MG63 (cell line): ENCODE results near the gene ATP5F1C. TPM values are rescaled to one million over a fixed set of nuclear protein-coding genes. Genes with fewer than 3 reads are reported as not detected.

ENCODE experiments used
- DNase-seq: peaks from one replicate; pipeline ENCODE4 v3.0.0-alpha.2; 2020
- H3K27me3 ChIP-seq: fragments of 250-450 bp; sonication (Bioruptor Pico); 2 replicates; pipeline ENCODE4 v1.5.1; 2020; ENCODE audit warnings: mild to moderate bottlenecking, moderate library complexity
- H3K36me3 ChIP-seq: fragments of 250-450 bp; sonication (Bioruptor Pico); 2 replicates; pipeline ENCODE4 v1.5.1; 2020; ENCODE audit warnings: mild to moderate bottlenecking, moderate library complexity
- H3K4me3 ChIP-seq: fragments of 250-450 bp; sonication (Bioruptor Pico); 2 replicates; pipeline ENCODE4 v1.5.1; 2020; ENCODE audit warnings: mild to moderate bottlenecking, moderate library complexity
- H3K9me3 ChIP-seq: fragments of 250-450 bp; sonication (Bioruptor Pico); 2 replicates; pipeline ENCODE4 v1.5.1; 2020; ENCODE audit warnings: mild to moderate bottlenecking, moderate library complexity
- total RNA-seq: library from RNA; depleted of rRNA; stranded (reverse); fragments of >200 nt; shearing (Covaris generic); gene quantifications from 2 replicates; pipeline ENCODE4 v1.2.3, GENCODE V29; 2014; ENCODE audit warnings: low replicate concordance

Gene ATP5F1C
- total RNA-seq, 1 experiment from 2014 or later, result 516 TPM

GRCh38 chr10:7818295-7819120 lies 30.5 kb downstream of the ATP5F1C start, which contains the start of gene TAF3:
TAF3 (plus strand) TSS chr10:7818505; CDS start chr10:7818710, 205 bp downstream.
- DNase-seq, result peak; percentile 89
- Histone ChIP-seq H3K27me3 (no peaks in the 10 kb centered on the region), H3K9me3 (no peaks in the 10 kb centered on the region), H3K36me3 (no peaks in the 10 kb centered on the region), H3K4me3 (peak within 1 kb of the TSS; percentile 75)

GRCh38 chr10:7819121-7819460 lies 31.1 kb downstream of the ATP5F1C start:
- no peaks in the 10 kb centered on the region for H3K9me3 ChIP-seq
- H3K36me3 ChIP-seq, result no peaks in the 10 kb centered on the region
- H3K4me3 ChIP-seq, result peak overlapping the region; percentile 75
- no peaks in the 10 kb centered on the region for H3K27me3 ChIP-seq
- peak; percentile 42 for DNase-seq

- no peaks in the 10 kb centered on the region for H3K27me3 ChIP-seq
- H3K9me3 ChIP-seq, result no peaks in the 10 kb centered on the region
- H3K36me3 ChIP-seq, result peaks cover 4% of the 10 kb centered on the region; the same call in 1 of the 2 replicates
- H3K4me3 ChIP-seq, result no peak overlapping the region
- DNase-seq, result no peak
Measured at GRCh38 chr10:7824251-7824650, 36.3 kb downstream of the ATP5F1C start.

- no peaks in the 10 kb centered on the region for H3K9me3 ChIP-seq
- peaks cover 4% of the 10 kb centered on the region; the same call in 1 of the 2 replicates for H3K36me3 ChIP-seq
- H3K27me3 ChIP-seq, result no peaks in the 10 kb centered on the region
- H3K4me3 ChIP-seq, result no peak overlapping the region
- DNase-seq, result peak; percentile 19
Measured at GRCh38 chr10:7826971-7827370, 39.0 kb downstream of the ATP5F1C start.

GRCh38 chr10:7829289-7829834 lies 41.4 kb downstream of the ATP5F1C start:
- H3K9me3 ChIP-seq, result no peaks in the 10 kb centered on the region
- H3K4me3 ChIP-seq, result no peak overlapping the region
- no peaks in the 10 kb centered on the region for H3K27me3 ChIP-seq
- DNase-seq, result no peak
- peaks cover 4% of the 10 kb centered on the region; the same call in 1 of the 2 replicates for H3K36me3 ChIP-seq

- no peaks in the 10 kb centered on the region for H3K9me3 ChIP-seq
- H3K4me3 ChIP-seq, result no peak overlapping the region
- H3K36me3 ChIP-seq, result no peaks in the 10 kb centered on the region
- H3K27me3 ChIP-seq, result no peaks in the 10 kb centered on the region
- no peak for DNase-seq
Measured at GRCh38 chr10:7832060-7832459, 44.1 kb downstream of the ATP5F1C start.

GRCh38 chr10:7833210-7833609 lies 45.2 kb downstream of the ATP5F1C start:
- Histone ChIP-seq H3K36me3 (no peaks in the 10 kb centered on the region), H3K4me3 (no peak overlapping the region), H3K27me3 (no peaks in the 10 kb centered on the region), H3K9me3 (no peaks in the 10 kb centered on the region)
- no peak for DNase-seq

GRCh38 chr10:7834262-7834661 lies 46.3 kb downstream of the ATP5F1C start:
- Histone ChIP-seq H3K36me3 (no peaks in the 10 kb centered on the region), H3K4me3 (no peak overlapping the region), H3K27me3 (no peaks in the 10 kb centered on the region), H3K9me3 (no peaks in the 10 kb centered on the region)
- no peak for DNase-seq

- H3K27me3 ChIP-seq, result no peaks in the 10 kb centered on the region
Measured at GRCh38 chr10:7836571-7836970, 48.6 kb downstream of the ATP5F1C start.

GRCh38 chr10:7846591-7846990 lies 58.6 kb downstream of the ATP5F1C start:
- Histone ChIP-seq H3K4me3 (no peak overlapping the region), H3K36me3 (no peaks in the 10 kb centered on the region), H3K27me3 (no peaks in the 10 kb centered on the region), H3K9me3 (no peaks in the 10 kb centered on the region)
- no peak for DNase-seq

More at GRCh38 chr10:7836571-7836970, 48.6 kb downstream of the ATP5F1C start:
- H3K4me3 ChIP-seq, result no peak overlapping the region
- DNase-seq, result no peak
- no peaks in the 10 kb centered on the region for H3K9me3 ChIP-seq
- H3K36me3 ChIP-seq, result no peaks in the 10 kb centered on the region

GRCh38 chr10:7853226-7853842 lies 65.4 kb downstream of the ATP5F1C start:
- Histone ChIP-seq H3K9me3 (no peaks in the 10 kb centered on the region), H3K36me3 (no peaks in the 10 kb centered on the region), H3K27me3 (no peaks in the 10 kb centered on the region), H3K4me3 (no peak overlapping the region)
- no peak for DNase-seq

GRCh38 chr10:7853890-7854289 lies 65.9 kb downstream of the ATP5F1C start:
- H3K27me3 ChIP-seq, result no peaks in the 10 kb centered on the region
- no peaks in the 10 kb centered on the region for H3K36me3 ChIP-seq
- no peak for DNase-seq
- H3K9me3 ChIP-seq, result no peaks in the 10 kb centered on the region
- H3K4me3 ChIP-seq, result no peak overlapping the region

GRCh38 chr10:7855205-7855604 lies 67.2 kb downstream of the ATP5F1C start:
- H3K36me3 ChIP-seq, result no peaks in the 10 kb centered on the region
- H3K9me3 ChIP-seq, result no peaks in the 10 kb centered on the region; the same call in 1 of the 2 replicates
- no peak overlapping the region for H3K4me3 ChIP-seq
- H3K27me3 ChIP-seq, result no peaks in the 10 kb centered on the region
- no peak for DNase-seq

- no peak for DNase-seq
- peaks cover 5% of the 10 kb centered on the region for H3K9me3 ChIP-seq
- H3K27me3 ChIP-seq, result no peaks in the 10 kb centered on the region
- no peaks in the 10 kb centered on the region for H3K36me3 ChIP-seq
- H3K4me3 ChIP-seq, result no peak overlapping the region
Measured at GRCh38 chr10:7856678-7857077, 68.7 kb downstream of the ATP5F1C start.

GRCh38 chr10:7857262-7857661 lies 69.3 kb downstream of the ATP5F1C start:
- Histone ChIP-seq H3K9me3 (peaks cover 11% of the 10 kb centered on the region), H3K4me3 (no peak overlapping the region), H3K36me3 (no peaks in the 10 kb centered on the region), H3K27me3 (no peaks in the 10 kb centered on the region)
- DNase-seq, result no peak
